Measurements from ENCODE around the gene ECHS1. TPM values are rescaled to one million over a fixed set of nuclear protein-coding genes. Genes with fewer than 3 reads are reported as not detected.

Gene ECHS1
- polyA plus RNA-seq, 1 donor from 2014 or later: 122 TPM

DNA sequence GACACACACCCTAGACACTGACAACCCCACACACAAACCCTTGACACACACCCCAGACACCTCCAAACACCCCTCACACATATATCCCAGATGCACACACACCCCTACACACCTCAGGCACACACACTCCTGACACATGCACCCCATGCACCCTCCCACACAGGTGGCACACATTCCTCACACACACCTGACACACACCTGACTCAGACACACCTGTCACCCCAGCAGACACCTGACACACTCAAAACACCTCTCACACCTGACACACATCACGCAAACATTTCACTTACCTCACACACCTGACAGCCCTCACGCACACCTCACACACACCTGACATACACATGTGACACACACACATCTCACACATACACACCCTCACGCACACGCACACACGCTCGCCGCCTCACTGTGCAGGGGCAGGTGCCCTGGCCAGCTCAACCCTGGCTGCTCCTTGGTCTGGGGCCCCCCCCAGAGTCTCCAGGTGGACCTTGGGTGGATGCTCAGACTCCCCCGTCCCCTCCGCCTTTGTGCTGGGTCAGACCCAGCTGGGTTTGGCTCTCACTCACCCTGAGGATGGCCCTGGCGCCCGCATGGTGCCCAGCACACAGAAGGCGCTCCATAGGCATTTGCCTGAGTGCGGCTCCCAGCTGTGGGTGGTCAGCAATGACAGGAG, 33.3 kb downstream of the ECHS1 start:
- H2AFZ ChIP-seq (ENCODE audit: low read depth, low read length): no peak overlapping the region
- no peak overlapping the region for H3K27ac ChIP-seq (ENCODE audit: low read length)
- no peak overlapping the region for H3K9ac ChIP-seq (ENCODE audit: low read length)
- no peaks in the 10 kb centered on the region for H3F3A ChIP-seq (ENCODE audit: insufficient read depth, low read length, poor library complexity, severe bottlenecking)
- TF ChIP-seq SMC3 (conservative IDR thresholded peaks at IDR 0.05; ENCODE audit: poor library complexity) (no peak), MXI1 (conservative IDR thresholded peaks at IDR 0.05; ENCODE audit: poor library complexity, severe bottlenecking) (no peak), RAD21 (conservative IDR thresholded peaks at IDR 0.05) (no peak), TAF1 (IDR thresholded peaks at IDR 0.05; ENCODE audit: low read depth) (no peak), EP300 (conservative IDR thresholded peaks at IDR 0.05; ENCODE audit: poor library complexity, severe bottlenecking) (no peak), EZH2 (IDR thresholded peaks at IDR 0.05; ENCODE audit: borderline replicate concordance, insufficient read depth, low read length, poor library complexity, severe bottlenecking) (no peak), POLR2AphosphoS5 (IDR thresholded peaks at IDR 0.05) (no peak)
- TF ChIP-seq, protein P1, sequence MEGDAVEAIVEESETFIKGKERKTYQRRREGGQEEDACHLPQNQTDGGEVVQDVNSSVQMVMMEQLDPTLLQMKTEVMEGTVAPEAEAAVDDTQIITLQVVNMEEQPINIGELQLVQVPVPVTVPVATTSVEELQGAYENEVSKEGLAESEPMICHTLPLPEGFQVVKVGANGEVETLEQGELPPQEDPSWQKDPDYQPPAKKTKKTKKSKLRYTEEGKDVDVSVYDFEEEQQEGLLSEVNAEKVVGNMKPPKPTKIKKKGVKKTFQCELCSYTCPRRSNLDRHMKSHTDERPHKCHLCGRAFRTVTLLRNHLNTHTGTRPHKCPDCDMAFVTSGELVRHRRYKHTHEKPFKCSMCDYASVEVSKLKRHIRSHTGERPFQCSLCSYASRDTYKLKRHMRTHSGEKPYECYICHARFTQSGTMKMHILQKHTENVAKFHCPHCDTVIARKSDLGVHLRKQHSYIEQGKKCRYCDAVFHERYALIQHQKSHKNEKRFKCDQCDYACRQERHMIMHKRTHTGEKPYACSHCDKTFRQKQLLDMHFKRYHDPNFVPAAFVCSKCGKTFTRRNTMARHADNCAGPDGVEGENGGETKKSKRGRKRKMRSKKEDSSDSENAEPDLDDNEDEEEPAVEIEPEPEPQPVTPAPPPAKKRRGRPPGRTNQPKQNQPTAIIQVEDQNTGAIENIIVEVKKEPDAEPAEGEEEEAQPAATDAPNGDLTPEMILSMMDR (IDR thresholded peaks at IDR 0.05; ENCODE audit: poor library complexity, severe bottlenecking): no peak
- TF ChIP-seq, protein P2, sequence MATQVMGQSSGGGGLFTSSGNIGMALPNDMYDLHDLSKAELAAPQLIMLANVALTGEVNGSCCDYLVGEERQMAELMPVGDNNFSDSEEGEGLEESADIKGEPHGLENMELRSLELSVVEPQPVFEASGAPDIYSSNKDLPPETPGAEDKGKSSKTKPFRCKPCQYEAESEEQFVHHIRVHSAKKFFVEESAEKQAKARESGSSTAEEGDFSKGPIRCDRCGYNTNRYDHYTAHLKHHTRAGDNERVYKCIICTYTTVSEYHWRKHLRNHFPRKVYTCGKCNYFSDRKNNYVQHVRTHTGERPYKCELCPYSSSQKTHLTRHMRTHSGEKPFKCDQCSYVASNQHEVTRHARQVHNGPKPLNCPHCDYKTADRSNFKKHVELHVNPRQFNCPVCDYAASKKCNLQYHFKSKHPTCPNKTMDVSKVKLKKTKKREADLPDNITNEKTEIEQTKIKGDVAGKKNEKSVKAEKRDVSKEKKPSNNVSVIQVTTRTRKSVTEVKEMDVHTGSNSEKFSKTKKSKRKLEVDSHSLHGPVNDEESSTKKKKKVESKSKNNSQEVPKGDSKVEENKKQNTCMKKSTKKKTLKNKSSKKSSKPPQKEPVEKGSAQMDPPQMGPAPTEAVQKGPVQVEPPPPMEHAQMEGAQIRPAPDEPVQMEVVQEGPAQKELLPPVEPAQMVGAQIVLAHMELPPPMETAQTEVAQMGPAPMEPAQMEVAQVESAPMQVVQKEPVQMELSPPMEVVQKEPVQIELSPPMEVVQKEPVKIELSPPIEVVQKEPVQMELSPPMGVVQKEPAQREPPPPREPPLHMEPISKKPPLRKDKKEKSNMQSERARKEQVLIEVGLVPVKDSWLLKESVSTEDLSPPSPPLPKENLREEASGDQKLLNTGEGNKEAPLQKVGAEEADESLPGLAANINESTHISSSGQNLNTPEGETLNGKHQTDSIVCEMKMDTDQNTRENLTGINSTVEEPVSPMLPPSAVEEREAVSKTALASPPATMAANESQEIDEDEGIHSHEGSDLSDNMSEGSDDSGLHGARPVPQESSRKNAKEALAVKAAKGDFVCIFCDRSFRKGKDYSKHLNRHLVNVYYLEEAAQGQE (IDR thresholded peaks at IDR 0.05; ENCODE audit: borderline replicate concordance): no peak
- H3K79me2 ChIP-seq (replicated peaks; ENCODE audit: insufficient read depth, low read length): no peaks in the 10 kb centered on the region
- H3K4me2 ChIP-seq (ENCODE audit: low read length): no peak overlapping the region
- H3K36me3 ChIP-seq (ENCODE audit: insufficient read depth, low read length): no peaks in the 10 kb centered on the region
- H3K4me3 ChIP-seq (ENCODE audit: low read length): no peak overlapping the region
- H3K9me2 ChIP-seq (ENCODE audit: insufficient read depth, low read length): no peaks in the 10 kb centered on the region
- H4K20me1 ChIP-seq (ENCODE audit: insufficient read depth): no peaks in the 10 kb centered on the region
- peaks cover under 1% of the 10 kb centered on the region for H3K9me3 ChIP-seq (ENCODE audit: low read length)
- peaks cover 21% of the 10 kb centered on the region for H3K27me3 ChIP-seq (ENCODE audit: insufficient read depth, low read depth, low read length)

DNA sequence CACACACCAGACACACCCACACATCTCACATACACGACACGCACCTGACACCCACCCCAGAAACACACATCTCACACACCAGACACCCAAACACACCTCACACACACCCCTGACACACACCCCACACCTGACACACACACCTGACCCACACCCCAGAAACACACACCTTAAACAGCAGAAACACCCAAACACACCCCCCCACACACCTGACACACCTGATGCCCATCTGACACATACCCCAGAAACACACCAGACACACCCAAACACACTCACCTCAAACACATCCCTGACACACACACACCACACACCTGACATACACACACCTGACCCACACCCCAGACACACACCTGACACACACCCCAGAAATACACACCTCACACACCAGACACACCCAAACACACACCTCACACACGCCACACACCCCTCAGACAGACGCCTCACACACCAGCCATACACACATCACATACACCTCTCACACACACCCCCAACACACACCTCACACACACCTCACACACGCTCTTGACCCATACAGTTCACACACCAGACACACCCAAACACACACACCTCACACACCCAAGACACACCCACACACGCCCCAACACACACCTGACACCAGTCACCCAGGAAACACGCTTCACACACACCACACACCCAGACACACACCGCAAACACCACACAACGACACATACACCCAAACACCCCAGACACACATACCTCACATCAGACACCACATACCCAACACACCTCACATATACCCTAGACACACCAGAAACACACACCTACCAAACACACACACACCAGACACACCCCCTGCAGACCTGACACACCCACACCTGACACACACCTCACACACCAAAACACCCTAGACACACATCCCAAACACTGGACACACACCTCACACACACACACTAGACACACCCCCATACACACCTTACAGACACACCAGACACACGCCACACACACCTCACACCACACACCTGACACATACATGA, 34.8 kb downstream of the ECHS1 start:
- H3K27me3 ChIP-seq (ENCODE audit: insufficient read depth, low read depth, low read length): peaks cover 26% of the 10 kb centered on the region

More for the DNA sequence above, 34.8 kb downstream of the ECHS1 start:
- H3K79me2 ChIP-seq (replicated peaks; ENCODE audit: insufficient read depth, low read length): no peaks in the 10 kb centered on the region
- H3K4me2 ChIP-seq (ENCODE audit: low read length): no peak overlapping the region
- no peaks in the 10 kb centered on the region for H3F3A ChIP-seq (ENCODE audit: insufficient read depth, low read length, poor library complexity, severe bottlenecking)
- no peak overlapping the region for H3K27ac ChIP-seq (ENCODE audit: low read length)
- H3K36me3 ChIP-seq (ENCODE audit: insufficient read depth, low read length): no peaks in the 10 kb centered on the region
- peaks cover 5% of the 10 kb centered on the region for H3K9me3 ChIP-seq (ENCODE audit: low read length)
- no peak overlapping the region for H2AFZ ChIP-seq (ENCODE audit: low read depth, low read length)
- H3K4me3 ChIP-seq (ENCODE audit: low read length): no peak overlapping the region
- TF ChIP-seq, protein P2 (IDR thresholded peaks at IDR 0.05; ENCODE audit: borderline replicate concordance): no peak
- TF ChIP-seq, protein P1 (IDR thresholded peaks at IDR 0.05; ENCODE audit: poor library complexity, severe bottlenecking): no peak
- TF ChIP-seq RAD21 (conservative IDR thresholded peaks at IDR 0.05): no peak
- TF ChIP-seq POLR2AphosphoS5 (IDR thresholded peaks at IDR 0.05): no peak
- no peak for TF ChIP-seq EP300 (conservative IDR thresholded peaks at IDR 0.05; ENCODE audit: poor library complexity, severe bottlenecking)
- TF ChIP-seq TAF1 (IDR thresholded peaks at IDR 0.05; ENCODE audit: low read depth): no peak
- no peak for TF ChIP-seq SMC3 (conservative IDR thresholded peaks at IDR 0.05; ENCODE audit: poor library complexity)
- TF ChIP-seq MXI1 (conservative IDR thresholded peaks at IDR 0.05; ENCODE audit: poor library complexity, severe bottlenecking): no peak
- TF ChIP-seq EZH2 (IDR thresholded peaks at IDR 0.05; ENCODE audit: borderline replicate concordance, insufficient read depth, low read length, poor library complexity, severe bottlenecking): no peak
- no peaks in the 10 kb centered on the region for H3K9me2 ChIP-seq (ENCODE audit: insufficient read depth, low read length)
- no peaks in the 10 kb centered on the region for H4K20me1 ChIP-seq (ENCODE audit: insufficient read depth)
- no peak overlapping the region for H3K9ac ChIP-seq (ENCODE audit: low read length)

Measured in neural cell (in vitro differentiated cells).